GM21528 (cell line): ENCODE results near the gene NEBL.

ENCODE experiments used
- ATAC-seq: cut with Tn5 transposase; IDR thresholded peaks from one replicate; pipeline ENCODE4 v1.9.1; 2021; ENCODE audit warnings: mild to moderate bottlenecking, moderate library complexity; ENCODE audit not compliant: unreplicated experiment, low FRiP score

NEBL gene

DNA sequence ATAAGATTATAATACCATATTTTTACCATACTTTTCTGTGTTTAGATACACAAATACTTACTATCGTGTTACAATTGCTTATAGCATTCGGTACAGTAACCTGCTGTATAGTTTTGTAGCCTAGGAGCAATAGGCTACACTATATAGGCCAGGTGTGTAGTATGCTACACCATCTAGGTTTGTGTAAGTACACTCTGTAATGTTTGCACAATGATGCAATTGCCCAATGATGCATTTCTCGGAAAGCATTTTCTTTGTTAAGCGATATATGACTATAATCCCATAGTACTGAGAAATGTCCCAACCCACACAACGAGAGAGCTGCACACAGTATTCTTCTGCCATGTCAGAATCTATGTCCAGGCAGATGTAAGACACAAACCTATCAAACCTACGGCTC is 160.0 kb downstream of the NEBL start:
- no peak for ATAC-seq
